HepG2 (cell line): Measurements from ENCODE around the gene SEPTIN10. TPM values are rescaled to one million over a fixed set of nuclear protein-coding genes. Genes with fewer than 3 reads are reported as not detected.

Experiments
- ATAC-seq: fragments of 200-7000 bp; cut with Tn5 transposase; 3 replicates; pipeline ENCODE4 v1.9.1; 2020; ENCODE audit warnings: mild to moderate bottlenecking, moderate library complexity
- BruUV-seq: library from RNA; stranded (reverse); fragments of 400-500 nt; replicated peaks from 2 replicates; lab custom pipeline; 2021; lab: Mats Ljungman, UMichigan
- CTCF ChIA-PET: fragments of 300-600 bp; formaldehyde crosslinking; extraction: SDS; loops from one replicate; lab custom pipeline; 2021; ENCODE audit warnings: low total read pairs, inconsistent platforms, low intra/inter-chr PET ratio; lab: Yijun Ruan, JAX
- POLR2A ChIA-PET: fragments of 350-600 bp; sonication (Branson Sonifier 250); formaldehyde crosslinking; loops from one replicate; lab custom pipeline; 2020; ENCODE audit warnings: antibody characterized with exemption, inconsistent platforms; lab: Yijun Ruan, JAX
- DNase-seq: peaks from one replicate; pipeline ENCODE4 v3.0.0-alpha.2; 2015; ENCODE audit warnings: low spot score
- FAIRE-seq: peaks from 3 replicates; lab custom pipeline; 2011; peaks lifted over from hg19 to GRCh38; lab: Jason Lieb, UNC
- H2AFZ ChIP-seq: one replicate; pipeline ENCODE4 v1.6.1; 2011; ENCODE audit warnings: low read length, inconsistent platforms
- H3K27ac ChIP-seq: fragments of 300-600 bp; 3 replicates; pipeline ENCODE4 v1.8.0; 2011; ENCODE audit warnings: mixed run types, mild to moderate bottlenecking, mixed read lengths, low read length, inconsistent platforms; ENCODE audit not compliant: insufficient read depth; ENCODE audit errors: extremely low read length
- H3K27me3 ChIP-seq, 2 experiments: fragments of 200-600 bp in 1 of 2; 2 replicates in 1 of 2; 3 replicates in 1 of 2; pipeline versions ENCODE4 v1.6.0 to v1.8.0; 2011; ENCODE audit warnings: low read length in 2 of 2, mild to moderate bottlenecking in 2 of 2, moderate library complexity in 2 of 2, inconsistent platforms in 1 of 2; ENCODE audit not compliant: insufficient read depth in 2 of 2, control insufficient read depth in 1 of 2
- H3K36me3 ChIP-seq, 2 experiments: fragments of 200-600 bp in 1 of 2; replicated peaks in 1 of 2; 2 replicates in 1 of 2; 3 replicates in 1 of 2; pipeline versions ENCODE4 v1.5.1 to v1.8.0; 2011; ENCODE audit warnings: low read length in 2 of 2, inconsistent platforms in 1 of 2; ENCODE audit not compliant: insufficient read depth in 2 of 2, control insufficient read depth in 1 of 2
- H3K4me1 ChIP-seq: 2 replicates; pipeline ENCODE4 v1.5.1; 2012; ENCODE audit warnings: low read length, inconsistent platforms; ENCODE audit not compliant: insufficient read depth
- H3K4me2 ChIP-seq: 2 replicates; pipeline ENCODE4 v1.6.0; 2011; ENCODE audit warnings: low read depth, low read length, inconsistent platforms
- H3K4me3 ChIP-seq, 3 experiments: fragments of 200-600 bp in 1 of 3; sonication (generic), shearing (Covaris generic) in 1 of 3; replicated peaks in 1 of 3; 2 replicates each; pipeline ENCODE4 v1.5.1; 2011 to 2016; ENCODE audit warnings: low read length in 3 of 3, inconsistent platforms in 2 of 3, low read depth in 2 of 3, mild to moderate bottlenecking in 2 of 3, control low read depth in 1 of 3, mixed read lengths in 1 of 3; ENCODE audit not compliant: insufficient read depth in 1 of 3
- H3K79me2 ChIP-seq: one replicate; pipeline ENCODE4 v1.6.1; 2011; ENCODE audit warnings: low read length, inconsistent platforms; ENCODE audit not compliant: insufficient read depth
- H3K9ac ChIP-seq: 2 replicates; pipeline ENCODE4 v1.6.0; 2011; ENCODE audit warnings: mild to moderate bottlenecking, low read depth, low read length, inconsistent platforms; ENCODE audit not compliant: insufficient read depth
- H3K9me3 ChIP-seq: 2 replicates; pipeline ENCODE4 v1.5.1; 2012; ENCODE audit warnings: mild to moderate bottlenecking, low read length
- H4K20me1 ChIP-seq: 2 replicates; pipeline ENCODE4 v1.6.0; 2011; ENCODE audit warnings: inconsistent platforms, mild to moderate bottlenecking, low read length, moderate library complexity; ENCODE audit not compliant: insufficient read depth
- AFF4 ChIP-seq: sonication (generic); formaldehyde crosslinking; IDR thresholded peaks from 2 replicates; pipeline ENCODE4 v1.4.0; 2020; ENCODE audit warnings: missing genetic modification reagents
- ASH2L ChIP-seq: fragments of 300-600, 200-600 bp; sonication (generic); IDR thresholded peaks from 2 replicates; pipeline ENCODE4 v1.7.0; 2017; ENCODE audit warnings: low read depth, mild to moderate bottlenecking, moderate library complexity, mixed read lengths, low read length; ENCODE audit not compliant: insufficient read length
- ELF1 ChIP-seq: sonication (generic); formaldehyde crosslinking; IDR thresholded peaks from 2 replicates; pipeline ENCODE4 v1.4.0; 2020; ENCODE audit warnings: missing genetic modification reagents
- HNF4G ChIP-seq, 2 experiments: sonication (generic) in 1 of 2; formaldehyde crosslinking in 1 of 2; IDR thresholded peaks; 2 replicates each; pipeline versions ENCODE4 v1.4.0 to v1.6.1; 2011 to 2020; ENCODE audit warnings: borderline replicate concordance in 2 of 2, low read depth in 2 of 2, mild to moderate bottlenecking in 2 of 2, low read length in 1 of 2, missing genetic modification reagents in 1 of 2, moderate library complexity in 1 of 2
- NCOR1 ChIP-seq: fragments of 200-600 bp; sonication (generic); IDR thresholded peaks from 2 replicates; pipeline ENCODE4 v1.7.0; 2017; ENCODE audit warnings: antibody characterized with exemption, low read length, borderline replicate concordance
- NFIC ChIP-seq: IDR thresholded peaks from 2 replicates; pipeline ENCODE4 v1.6.1; 2012; ENCODE audit warnings: mild to moderate bottlenecking, low read length, inconsistent platforms
- TAF15 ChIP-seq: fragments of 200-400 bp; formaldehyde crosslinking; IDR thresholded peaks from one replicate; pipeline ENCODE4 v1.6.1; 2018; ENCODE audit warnings: mild to moderate bottlenecking, low read depth, low read length; ENCODE audit not compliant: poor library complexity, severe bottlenecking
- TOPORS ChIP-seq: sonication (generic); formaldehyde crosslinking; IDR thresholded peaks from 2 replicates; pipeline ENCODE4 v1.8.0; 2023; ENCODE audit warnings: mild to moderate bottlenecking, missing genetic modification reagents
- TRIM24 ChIP-seq: sonication (generic); formaldehyde crosslinking; IDR thresholded peaks from 2 replicates; pipeline ENCODE4 v1.8.0; 2022; ENCODE audit warnings: mild to moderate bottlenecking, missing genetic modification reagents
- ZNF281 ChIP-seq: sonication (generic); formaldehyde crosslinking; IDR thresholded peaks from 2 replicates; pipeline ENCODE4 v1.4.0; 2020; ENCODE audit warnings: missing genetic modification reagents, borderline replicate concordance
- ZNF572 ChIP-seq: sonication (generic); formaldehyde crosslinking; IDR thresholded peaks from 2 replicates; pipeline ENCODE4 v1.5.1; 2020; ENCODE audit warnings: mild to moderate bottlenecking, missing genetic modification reagents
- ZNF589 ChIP-seq: sonication (generic); formaldehyde crosslinking; conservative IDR thresholded peaks from 2 replicates; pipeline ENCODE4 v1.8.0; 2022; ENCODE audit warnings: mild to moderate bottlenecking, moderate library complexity, missing genetic modification reagents
- ZNF781 ChIP-seq: sonication (generic); formaldehyde crosslinking; IDR thresholded peaks from 2 replicates; pipeline ENCODE4 v1.5.1; 2020; ENCODE audit warnings: borderline replicate concordance, mild to moderate bottlenecking, missing genetic modification reagents; ENCODE audit errors: not compliant biosample characterization
- ZNF788 ChIP-seq: sonication (generic); formaldehyde crosslinking; IDR thresholded peaks from 2 replicates; pipeline ENCODE4 v1.5.0; 2020; ENCODE audit warnings: mild to moderate bottlenecking, missing genetic modification reagents, borderline replicate concordance
- WGBS: methylation state at CpG from one replicate; pipeline ENCODE4 v1.1.6; 2017; ENCODE audit warnings: low lambda C conversion rate; 5-methylcytosine and 5-hydroxymethylcytosine counted together
- in situ Hi-C: cut with HindIII; loops from 2 replicates; pipeline ENCODE4 v1.10.0; 2017; ENCODE audit warnings: low pct_unique_long_range_greater_than_20kb; ENCODE audit not compliant: extremely low pct_ligation_motif_present
- intact Hi-C: fragments of 100-400 bp; cut with micrococcal nuclease; formaldehyde crosslinking; loops from one replicate; pipeline ENCODE4 v1.10.0; 2022; ENCODE audit not compliant: unreplicated experiment
- polyA plus RNA-seq, 8 experiments: library from polyadenylated mRNA; depleted of rRNA in 3 of 8; stranded (reverse) in 7 of 8; unstranded in 1 of 8; fragments of >200 nt; fragmentation: Illumina TruSeq in 4 of 8; extraction: Trizol in 4 of 8; gene quantifications; 2 replicates each; pipeline versions ENCODE4 v1.2.1 to v1.2.3, GENCODE V29; 2011 to 2016; ENCODE audit warnings: low read depth in 4 of 8, missing spikeins in 1 of 8, mixed read lengths in 1 of 8; ENCODE audit not compliant: insufficient read depth in 1 of 8
- total RNA-seq, 5 experiments: library from RNA; depleted of rRNA; stranded (reverse); fragments of >200 nt; fragmentation: Illumina TruSeq; extraction: Trizol; gene quantifications; 2 replicates each; pipeline ENCODE4 v1.2.3, GENCODE V29; 2016; ENCODE audit warnings: low read depth in 1 of 5

The SEPTIN10 gene
- total and polyA plus RNA-seq, 2 of the 13 experiments (the other 11 are each of a cell fraction or from before 2014, with no cell fraction given): 45.8 to 67.5 TPM

- intact Hi-C loops: loop anchor here (2.0 kb wide), 1 partner anchor 19 kb away; no protein-coding TSS in a partner anchor
- in situ Hi-C loops: no loop called here
- TF ChIP-seq TAF15 (no peak), ASH2L (peak; percentile 17), ZNF788 (CRISPR knock-in tag) (no peak), NCOR1 (0 out of 2 replicates have a peak, but pooled peaks have one; percentile 34), NFIC (no peak), ZNF589 (CRISPR knock-in tag) (no peak), ZNF781 (CRISPR knock-in tag) (peak; percentile 17), AFF4 (no peak), ZNF572 (CRISPR knock-in tag) (no peak), ZNF281 (CRISPR knock-in tag) (no peak), ELF1 (0 out of 2 replicates have a peak, but pooled peaks have one; percentile 16), HNF4G (IDR thresholded peaks at IDR 0.05; ENCODE audit: borderline replicate concordance, low read depth, low read length) (peak; percentile 62; the same call in 1 of the 2 replicates), HNF4G (CRISPR knock-in tag; IDR thresholded peaks at IDR 0.05; ENCODE audit: borderline replicate concordance, low read depth) (no peak), TOPORS (CRISPR knock-in tag) (no peak), TRIM24 (CRISPR knock-in tag) (no peak)
Measured at GRCh38 chr2:109535217-109535946, 78.4 kb downstream of the SEPTIN10 start.

More at GRCh38 chr2:109535217-109535946, 78.4 kb downstream of the SEPTIN10 start:
- DNase-seq: peak; percentile 45
- H3K27me3 ChIP-seq: peaks cover 7 to 35% of the 10 kb centered on the region in 2 experiments
- peak overlapping the region in 1 of 3 experiments; percentile 11; a peak in 1 of 6 replicates for H3K4me3 ChIP-seq
- no peaks in the 10 kb centered on the region for H4K20me1 ChIP-seq
- CTCF ChIA-PET: no interaction called here
- H3K4me1 ChIP-seq: peaks cover 41% of the 10 kb centered on the region
- no TSS peak for BruUV-seq
- H3K9me3 ChIP-seq: no peaks in the 10 kb centered on the region
- FAIRE-seq: peak; percentile 32
- H3K9ac ChIP-seq: no peak overlapping the region
- H3K4me2 ChIP-seq: peak overlapping the region; percentile 22
- 9% methylated on average over 6 of the region's 6 CpGs for WGBS
- ATAC-seq: peak; percentile 60
- no peak overlapping the region for H2AFZ ChIP-seq
- POLR2A ChIA-PET: interaction anchor here (0.6 kb wide), 1 partner anchor 671 kb away, joined by 3 read pairs; no protein-coding TSS in a partner anchor
- no peaks in the 10 kb centered on the region for H3K36me3 ChIP-seq
- H3K79me2 ChIP-seq: no peaks in the 10 kb centered on the region
- H3K27ac ChIP-seq: no peak overlapping the region
